Hematopoietic multipotent progenitor cell treated with erythropoietin and hydrocortisone succinate and interleukin-3 and kit ligand, for 17 days (in vitro differentiated cells): ENCODE measurements around the gene SNX6.
"Not testable (repeated sequence)": the region's sequence is repeated elsewhere in the genome, so short reads cannot be mapped to it uniquely, and the experiment has no call there.

ENCODE experiments used
- DNase-seq: peaks from one replicate; pipeline ENCODE4 v3.0.0-alpha.2; 2015; ENCODE audit warnings: low spot score

Gene SNX6

DNA sequence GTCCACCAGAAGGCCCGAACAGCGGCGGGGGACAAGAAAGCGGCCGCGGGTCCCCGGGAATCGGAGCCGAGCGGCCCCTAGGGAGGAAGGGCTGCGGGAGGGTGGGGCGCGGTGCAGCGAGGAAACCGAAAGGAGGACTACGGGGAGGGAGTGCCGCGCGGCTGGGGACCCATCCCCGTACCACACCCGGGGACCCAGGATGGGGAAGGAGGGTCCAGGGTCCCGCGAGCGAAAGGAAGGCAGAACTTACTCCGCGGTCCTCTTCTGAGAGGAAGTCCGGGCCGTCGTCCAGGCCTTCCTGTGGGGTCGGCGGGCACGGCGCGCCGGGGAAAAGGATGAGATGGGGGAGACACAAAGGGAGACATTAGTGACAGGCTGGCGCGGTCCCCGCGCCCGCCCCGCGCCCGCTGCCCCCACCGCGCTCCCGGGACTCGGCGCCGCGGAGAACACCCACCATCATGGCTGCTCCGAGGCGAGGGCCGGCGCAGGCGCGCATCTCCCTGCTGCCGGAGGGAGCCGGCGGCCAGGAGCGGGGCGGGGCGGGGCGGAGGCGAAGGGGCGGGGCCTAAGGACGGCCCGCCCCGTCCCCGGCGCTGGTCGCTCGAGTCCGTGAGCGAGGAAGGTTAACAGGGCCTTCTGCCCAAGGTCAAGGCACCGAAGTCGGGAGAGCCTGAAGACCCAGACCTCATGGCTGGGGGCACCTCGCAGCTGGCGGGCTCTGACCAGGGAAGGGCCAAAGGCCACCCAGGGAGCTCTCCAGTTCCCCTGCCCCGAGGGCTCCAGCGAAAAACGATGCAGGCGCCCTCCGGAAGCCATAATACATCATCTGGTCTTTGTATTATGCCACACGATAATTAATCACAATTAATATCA is at the start of gene SNX6:
TSS of gene SNX6 (minus strand) at position 492 of the 873 bp plus-strand sequence. CDS start at position 460, 32 bp downstream.
- peak; percentile 88 for DNase-seq

DNA sequence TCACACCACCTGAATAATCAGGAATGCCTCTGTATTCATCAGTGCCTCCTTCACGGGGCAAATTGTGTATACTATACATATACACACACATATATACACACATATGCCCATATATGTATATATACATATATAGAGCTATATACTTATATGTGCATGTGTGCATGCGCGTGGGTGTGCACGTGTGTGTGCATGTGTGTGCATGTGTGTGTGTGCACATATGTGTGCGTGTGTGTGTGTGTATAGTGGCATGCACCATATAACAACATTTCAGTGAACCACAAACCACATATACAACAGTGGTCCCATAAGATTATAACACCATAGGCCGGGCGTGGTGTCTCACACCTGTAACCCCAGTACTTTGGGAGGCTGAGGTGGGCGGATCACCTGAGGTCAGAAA is 48.8 kb upstream of the SNX6 start:
- no peak for DNase-seq

DNA sequence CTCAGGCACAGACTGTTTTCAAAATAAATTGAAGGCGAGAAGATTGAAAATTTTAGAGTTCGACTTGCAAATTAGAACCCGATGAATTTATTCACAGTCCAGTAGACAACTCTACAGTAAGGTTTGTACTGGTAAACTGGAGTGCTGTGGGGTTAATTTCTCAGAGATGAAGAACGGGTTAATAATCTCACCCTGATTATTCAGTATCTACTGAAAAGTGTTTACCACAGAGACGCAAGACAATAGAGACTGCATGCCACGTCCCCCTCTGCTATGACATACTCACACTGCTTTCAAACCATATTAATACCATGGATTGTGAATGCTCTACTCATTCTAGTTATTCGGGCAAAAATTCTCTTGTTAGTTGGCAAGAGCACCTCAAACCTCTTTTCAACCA is 48.4 kb upstream of the SNX6 start:
- no peak for DNase-seq

DNA sequence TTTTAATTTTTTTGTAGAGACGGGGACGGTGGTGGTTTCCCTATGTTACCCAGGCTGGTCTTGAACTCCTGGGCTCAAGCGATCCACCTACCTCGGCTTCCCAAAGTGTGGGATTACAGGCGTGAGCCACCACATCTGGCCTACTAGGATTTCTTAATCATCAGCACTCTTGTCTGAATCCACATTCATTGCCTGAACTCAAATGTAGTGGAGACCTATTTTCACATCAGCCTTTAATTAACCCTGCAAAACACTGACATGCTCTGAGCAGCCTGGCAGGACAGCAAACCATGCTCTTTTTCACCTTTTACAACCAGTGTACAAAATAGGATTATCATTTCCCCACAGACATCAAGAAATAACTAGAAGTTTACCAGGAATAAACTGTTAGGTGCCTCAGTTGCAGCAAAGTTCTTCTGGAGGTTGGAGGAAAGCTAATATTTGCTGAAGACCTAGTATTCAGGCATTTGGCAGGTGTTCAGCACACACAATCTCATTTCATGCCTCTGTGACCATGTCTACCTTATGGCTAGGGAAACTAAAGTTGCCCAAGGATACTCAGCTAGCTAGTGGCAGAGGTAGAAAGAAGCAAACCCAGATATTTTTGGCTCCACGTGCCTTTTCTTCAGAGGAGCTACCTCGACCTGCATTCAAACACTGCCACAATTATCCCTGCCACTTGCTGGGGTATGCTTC is 46.7 kb upstream of the SNX6 start:
- DNase-seq, result no peak

DNA sequence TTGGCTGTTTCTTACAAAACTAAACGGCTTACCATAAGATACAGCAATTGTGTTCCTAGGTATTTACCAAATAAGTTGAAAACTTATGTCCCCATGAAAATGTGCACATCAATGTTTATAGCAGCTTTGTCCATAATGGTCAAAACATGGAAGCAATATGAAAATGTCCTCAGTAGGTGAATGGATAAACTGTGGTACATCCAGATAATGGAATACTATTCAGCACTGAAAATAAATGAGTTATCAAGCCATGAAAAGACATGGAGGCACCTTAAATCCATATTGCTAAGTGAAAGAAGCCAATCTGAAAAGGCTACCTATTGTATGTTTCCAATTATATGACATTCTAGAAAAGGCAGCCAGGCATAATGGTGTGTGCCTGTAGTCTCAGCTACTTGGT is 43.8 kb upstream of the SNX6 start:
- no peak for DNase-seq

DNA sequence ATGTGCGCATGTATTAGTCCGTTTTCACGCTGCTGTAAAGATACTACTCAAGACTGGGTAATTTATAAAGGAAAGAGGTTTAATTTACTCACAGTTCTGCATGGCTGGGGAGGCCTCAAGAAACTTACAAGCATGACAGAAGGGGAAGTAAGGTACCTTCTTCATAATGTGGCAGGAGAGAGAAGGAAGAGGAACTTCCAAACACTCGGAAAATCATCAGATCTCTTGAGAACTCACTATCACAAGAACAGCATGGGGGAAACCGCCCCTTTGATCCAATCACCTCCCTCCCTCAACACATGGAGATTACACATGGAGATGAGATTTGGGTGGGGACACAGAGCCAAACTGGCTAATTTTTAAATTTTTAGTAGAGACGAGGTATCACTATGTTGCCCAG is 41.8 kb upstream of the SNX6 start:
- DNase-seq, result no peak

DNA sequence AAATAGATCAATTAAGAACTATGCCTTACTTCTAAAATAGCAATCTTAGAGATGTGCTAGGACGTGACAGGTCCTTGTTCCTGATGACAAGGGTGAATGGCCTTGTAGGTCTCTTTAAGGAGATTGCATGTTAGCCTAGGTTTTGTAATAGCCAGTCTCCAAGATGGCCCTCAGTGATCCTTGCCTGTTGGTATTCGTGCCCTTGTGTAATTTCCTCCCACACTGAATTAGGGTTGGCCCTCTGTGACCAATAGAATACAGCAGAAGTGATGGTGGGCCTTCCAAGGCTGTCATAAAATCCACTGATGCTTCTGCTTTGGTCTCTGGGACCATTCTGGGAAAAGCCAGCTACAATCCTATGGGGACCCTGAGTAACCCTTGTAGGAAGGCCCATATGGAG is 38.2 kb upstream of the SNX6 start:
- no peak for DNase-seq

DNA sequence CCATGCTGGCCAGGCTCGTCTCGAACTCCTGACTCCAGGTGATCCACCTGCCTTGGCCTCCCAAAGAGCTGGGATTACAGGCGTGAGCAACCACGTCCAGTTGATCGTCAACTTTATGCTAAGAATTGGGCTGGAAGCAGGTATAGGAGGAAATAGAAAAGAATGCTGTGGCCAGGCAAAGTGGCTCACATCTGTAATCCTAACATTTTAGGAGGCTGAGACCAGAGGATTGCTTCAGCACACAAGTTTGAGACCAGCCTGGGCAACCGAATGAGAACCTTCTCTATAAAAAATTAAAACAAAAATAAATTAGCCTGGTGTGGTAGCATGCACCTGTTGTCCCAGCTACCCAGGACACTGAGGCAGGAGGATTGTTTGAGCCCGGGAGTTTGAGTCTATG is 37.1 kb upstream of the SNX6 start:
- DNase-seq, result no peak

DNA sequence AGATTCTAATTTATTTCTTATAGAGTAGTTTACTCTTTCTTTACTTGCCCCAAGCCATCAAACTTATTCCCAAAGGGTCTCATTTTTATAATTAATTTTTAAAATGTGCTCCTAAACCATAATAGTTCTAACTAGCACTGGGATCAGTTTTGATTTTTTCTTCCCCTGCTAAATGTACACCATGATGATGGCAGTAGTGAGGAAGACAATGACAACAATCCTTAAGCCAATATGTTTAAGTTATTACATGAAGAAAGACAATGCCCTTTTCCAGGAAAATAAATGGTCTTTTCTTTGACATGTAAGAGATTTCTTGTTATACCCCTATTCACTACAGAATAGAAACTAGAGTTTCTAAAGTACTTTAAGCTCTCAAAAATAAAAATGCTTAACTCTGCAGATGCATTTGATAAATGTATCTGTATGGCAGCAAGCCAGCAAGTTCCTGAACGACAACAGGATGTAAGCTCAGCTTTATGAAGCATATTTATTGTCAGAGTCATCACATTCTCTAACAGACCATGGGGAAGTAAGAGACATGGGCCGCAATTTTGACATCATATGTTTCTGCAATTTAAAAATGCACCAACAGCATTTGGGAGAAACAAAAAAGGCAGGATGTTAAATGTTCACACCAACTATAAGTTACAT is 36.0 kb upstream of the SNX6 start:
- no peak for DNase-seq

DNA sequence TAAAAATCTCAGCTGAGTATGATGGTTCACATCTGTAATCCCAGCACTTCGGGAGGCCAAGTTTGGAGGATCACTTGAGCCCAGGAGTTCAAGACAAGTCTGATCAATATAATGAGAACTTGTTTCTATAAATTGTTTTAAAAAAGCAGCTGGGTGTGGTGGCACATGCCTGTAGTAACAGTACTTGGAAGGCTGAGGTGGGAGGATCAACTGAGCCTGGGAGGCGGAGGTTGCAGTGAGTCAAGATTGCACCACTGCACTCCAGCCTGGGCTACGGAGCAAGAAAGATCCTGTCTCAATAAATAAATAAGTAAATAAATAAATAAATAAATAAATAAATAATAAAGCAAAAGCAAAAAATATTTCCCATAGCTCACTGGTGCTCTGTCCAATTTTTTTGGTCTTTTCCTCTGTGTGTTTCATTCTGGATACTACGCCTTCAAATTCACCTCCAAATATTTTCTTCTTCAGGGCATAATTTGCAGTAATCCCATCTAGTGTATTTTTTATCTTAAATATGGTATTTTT is 32.7 kb upstream of the SNX6 start:
- DNase-seq, result no peak

DNA sequence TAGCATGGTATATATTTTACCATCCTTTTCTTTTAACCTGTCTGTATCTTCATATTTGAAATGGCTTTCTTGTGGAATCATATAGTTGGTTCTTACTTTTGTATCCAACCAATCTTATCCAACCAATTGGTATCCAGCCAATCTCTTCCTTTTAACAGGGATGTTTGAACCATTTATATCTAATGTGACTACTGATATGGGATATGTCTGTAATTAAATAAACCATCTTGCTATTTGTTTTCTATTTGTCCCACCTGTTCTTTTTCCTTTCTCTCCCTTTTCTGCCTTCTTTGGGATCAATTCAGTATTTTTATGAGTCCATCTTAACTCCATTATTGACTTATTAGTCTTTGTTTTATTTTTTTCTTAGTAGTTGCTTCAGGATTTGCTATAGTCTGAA is 30.8 kb upstream of the SNX6 start:
- no peak for DNase-seq

DNA sequence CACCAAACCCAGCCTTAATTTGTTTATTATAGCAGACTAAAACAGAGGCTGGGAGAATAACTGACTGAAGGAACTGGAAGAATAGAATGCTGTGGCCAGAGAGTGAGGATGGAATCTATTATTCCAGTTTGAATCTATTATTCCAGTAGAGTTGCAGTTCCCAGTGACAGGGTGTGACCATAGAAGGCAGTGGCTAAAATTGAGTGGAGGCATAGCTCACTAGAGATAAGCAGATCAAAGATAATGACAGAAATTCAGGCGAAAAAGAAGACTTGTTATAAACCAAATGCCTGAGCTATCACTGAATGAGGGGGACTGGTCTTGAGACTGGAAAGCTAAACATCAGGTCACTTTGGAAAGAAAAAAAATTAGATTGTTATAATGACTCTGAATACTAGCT is 26.0 kb upstream of the SNX6 start:
- no peak for DNase-seq

DNA sequence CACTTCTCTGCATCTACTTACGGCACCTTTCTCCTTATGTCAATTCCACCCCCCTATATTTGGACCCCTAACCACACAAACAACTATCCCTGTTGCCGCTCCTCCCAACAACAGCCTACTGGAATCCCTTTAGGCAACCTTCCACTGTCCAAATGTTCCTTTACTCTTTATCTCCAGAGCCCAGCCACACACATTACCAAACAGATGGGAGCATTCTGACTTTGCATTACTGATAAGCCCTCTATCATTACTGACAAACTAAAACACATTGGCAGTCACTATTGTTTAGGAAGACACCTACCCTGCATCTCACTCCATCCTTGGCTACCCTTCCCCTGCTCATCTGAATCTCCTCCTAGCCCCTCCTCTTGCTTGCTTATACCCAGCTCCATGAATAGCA is 23.1 kb upstream of the SNX6 start:
- not testable (repeated sequence) for DNase-seq

DNA sequence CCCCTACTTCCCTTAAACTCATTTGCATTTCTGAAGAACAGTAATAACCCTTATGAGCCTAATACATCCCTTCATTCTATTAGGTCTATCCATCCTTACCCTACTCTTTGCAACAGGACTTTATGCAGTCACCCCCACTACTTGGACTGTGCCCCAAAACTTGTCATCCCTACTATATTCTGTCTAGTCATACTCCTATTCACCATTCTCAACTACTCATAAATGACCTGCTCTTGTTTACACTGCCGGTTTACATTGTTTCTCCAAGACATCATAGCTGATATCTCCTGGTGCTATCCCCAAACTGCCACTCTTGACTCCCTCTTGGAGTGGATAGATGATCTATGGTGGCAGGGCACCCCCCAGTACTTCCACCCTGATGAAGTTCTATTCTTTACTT is 22.4 kb upstream of the SNX6 start:
- not testable (repeated sequence) for DNase-seq

DNA sequence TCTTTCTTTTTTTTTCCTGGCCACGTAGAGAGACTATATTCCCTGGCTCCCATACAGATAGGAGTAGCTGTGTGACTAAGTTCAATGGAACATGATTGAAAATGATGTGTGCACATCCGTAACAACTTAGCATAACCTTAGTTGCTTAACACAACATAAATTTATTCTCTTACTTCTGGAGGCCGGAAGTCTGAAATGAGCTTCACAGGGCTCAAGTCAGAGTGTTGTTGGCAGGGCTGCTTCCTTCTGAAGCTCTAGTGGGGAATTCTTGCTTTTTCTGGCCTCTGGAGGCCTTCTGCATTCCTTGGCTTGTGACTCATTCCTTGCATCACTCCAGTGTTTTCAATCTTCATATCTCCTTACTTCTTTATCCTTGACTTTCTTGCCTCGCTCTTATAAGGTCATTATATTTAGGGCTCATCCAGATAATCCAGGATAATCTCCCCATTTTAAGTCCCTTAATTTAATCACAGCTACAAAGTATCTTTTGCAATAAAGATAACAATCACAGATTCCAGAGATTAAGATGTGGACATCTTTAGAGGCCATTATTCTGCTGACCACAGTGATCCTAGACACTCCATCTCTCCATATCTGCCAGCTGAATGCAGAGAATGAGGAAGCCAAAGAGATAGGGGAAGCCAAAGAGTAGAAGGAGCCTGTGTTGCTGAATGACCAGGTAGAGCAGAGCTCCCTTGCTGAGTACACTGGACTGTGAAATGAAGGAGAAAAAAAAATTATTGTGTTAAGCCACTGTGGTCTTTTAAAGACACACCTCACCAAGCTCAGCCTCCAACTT is 21.0 kb upstream of the SNX6 start:
- DNase-seq, result no peak

DNA sequence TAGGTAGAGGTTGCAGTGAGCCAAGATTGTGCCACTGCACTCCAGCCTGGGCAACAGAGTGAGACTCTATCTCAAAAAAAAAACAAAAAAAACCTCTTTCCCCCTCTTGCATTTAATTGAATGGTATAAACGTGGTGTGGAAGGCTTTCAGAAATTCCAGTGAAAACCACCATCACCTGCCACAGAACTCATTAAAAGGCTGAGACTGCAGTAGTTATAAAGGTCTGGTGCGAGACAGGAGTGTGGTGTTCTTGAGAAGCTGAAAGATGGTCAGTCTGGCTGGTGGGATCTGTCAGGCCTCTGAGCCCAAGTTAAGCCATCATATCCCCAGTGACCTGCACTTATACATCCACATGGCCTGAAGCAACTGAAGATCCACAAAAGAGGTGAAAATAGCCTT is 20.1 kb upstream of the SNX6 start:
- not testable (repeated sequence) for DNase-seq

DNA sequence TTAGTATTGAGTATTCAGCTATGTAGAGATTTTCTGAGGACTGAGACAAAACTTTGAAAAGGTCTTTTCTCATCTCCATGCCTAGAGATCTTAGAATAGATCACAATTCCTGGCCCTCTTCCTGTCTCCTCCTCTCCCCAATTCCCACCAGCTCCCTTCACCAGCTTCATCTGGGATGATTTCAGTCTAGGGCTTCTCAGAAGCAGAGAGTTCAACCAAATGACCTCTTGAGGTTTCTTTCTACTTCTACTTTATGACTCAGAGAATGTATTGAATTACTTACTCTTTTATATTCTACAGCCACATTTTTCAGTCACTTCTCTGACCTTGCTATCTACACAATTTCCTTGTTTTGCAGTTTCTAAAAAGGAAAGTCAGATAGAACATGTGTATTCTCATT is 19.4 kb upstream of the SNX6 start:
- no peak for DNase-seq

DNA sequence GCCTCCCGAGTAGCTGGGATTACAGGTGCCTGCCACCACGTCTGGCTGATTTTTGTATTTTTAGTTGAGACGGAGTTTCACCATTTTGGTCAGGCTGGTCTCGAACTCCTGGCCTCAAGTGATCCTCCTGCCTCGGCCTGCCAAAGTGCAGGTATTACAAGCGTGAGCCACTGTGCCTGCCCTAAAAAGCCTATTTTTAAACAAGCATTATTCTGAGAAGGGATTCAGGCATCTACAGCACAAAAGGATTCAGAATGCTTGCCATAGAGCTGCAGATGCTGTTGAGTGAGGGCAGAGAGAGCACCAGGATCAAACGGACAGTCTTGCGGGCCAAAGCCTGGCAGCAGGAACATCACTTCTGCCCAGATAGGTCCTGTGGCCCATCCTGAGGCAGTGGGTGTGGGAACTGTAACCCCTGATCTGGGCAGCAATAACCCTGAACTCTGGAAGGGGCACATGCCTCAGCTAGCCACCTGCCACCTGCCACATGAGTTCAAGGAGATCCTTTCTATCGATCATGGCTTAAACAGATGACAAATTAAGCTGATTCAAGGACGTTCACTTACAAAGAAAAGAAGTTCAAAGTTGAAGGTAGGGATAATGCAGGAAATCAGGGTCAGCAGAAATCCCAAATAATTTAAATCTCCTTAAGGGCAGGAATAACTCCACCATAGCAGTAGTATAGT is 16.8 kb upstream of the SNX6 start:
- no peak for DNase-seq

DNA sequence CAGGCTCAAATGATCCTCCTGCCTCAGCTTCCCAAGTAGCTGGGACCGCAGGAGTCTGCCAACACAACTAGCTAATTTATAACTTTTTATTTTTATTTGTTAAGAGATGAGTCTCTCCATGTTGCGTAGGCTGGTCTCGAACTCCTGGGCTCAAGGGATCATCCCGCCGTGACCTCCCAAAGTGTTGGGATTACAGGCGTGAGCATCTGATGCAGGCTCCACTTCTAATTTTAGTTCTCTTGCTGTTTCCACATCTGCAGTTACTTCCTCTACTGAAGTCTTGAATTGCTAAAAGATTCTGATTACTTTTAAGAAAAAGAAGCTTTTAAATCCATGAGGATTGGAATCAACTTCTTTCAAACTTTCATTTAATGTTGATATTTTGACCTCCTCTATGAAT is 13.4 kb upstream of the SNX6 start:
- no peak for DNase-seq

DNA sequence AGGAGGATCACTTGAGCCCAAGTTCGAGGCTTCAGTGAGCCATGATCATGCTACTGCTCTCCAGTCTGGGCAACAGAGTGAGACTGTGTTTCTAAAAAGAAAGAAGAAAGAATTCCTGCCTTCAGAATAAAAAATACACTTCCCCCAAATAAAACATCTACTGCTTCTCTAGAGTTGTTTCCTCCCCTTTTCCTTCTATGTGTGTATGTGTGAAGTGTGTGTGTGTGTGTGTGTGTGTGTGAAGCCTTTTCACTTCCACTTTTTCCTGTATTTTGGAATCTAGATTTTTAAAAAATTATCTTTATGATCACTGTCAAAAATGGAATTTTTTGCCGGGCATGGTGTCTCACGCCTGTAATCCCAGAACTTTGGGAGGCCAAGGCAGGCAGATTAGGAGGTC is 12.6 kb upstream of the SNX6 start:
- DNase-seq, result no peak

DNA sequence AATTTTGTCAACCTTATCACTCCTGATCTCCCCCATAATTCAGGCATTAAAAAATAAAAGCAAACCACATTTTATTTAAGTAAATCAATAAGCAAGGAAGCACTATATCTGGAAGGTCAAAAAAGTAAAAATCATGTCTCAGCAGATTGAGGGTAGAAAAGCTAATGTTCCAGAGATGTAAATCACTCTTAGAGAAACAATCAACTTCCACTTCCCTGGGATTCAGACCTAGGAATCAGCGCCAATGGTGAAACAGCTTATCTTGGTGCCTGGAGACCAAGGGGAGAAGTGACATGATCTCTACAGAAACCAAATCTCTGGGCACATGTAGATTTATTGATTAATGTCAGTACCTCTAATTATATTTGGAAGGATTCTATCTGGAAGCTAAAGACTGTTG is 10.9 kb upstream of the SNX6 start:
- no peak for DNase-seq
